WTC11 (cell line): ENCODE measurements around the gene LRTM2. TPM values are rescaled to one million over a fixed set of nuclear protein-coding genes. Genes with fewer than 3 reads are reported as not detected.

Experiments used
- ATAC-seq: fragments of 200-7000 bp; cut with Tn5 transposase; 2 replicates; pipeline ENCODE4 v1.10.0; 2021; ENCODE audit warnings: mild to moderate bottlenecking, moderate library complexity
- CTCF ChIA-PET: fragments of 300-600 bp; sonication (Branson Sonifier 250); formaldehyde crosslinking; loops from one replicate; lab custom pipeline; 2021; ENCODE audit warnings: antibody characterized with exemption; lab: Charles Lee
- POLR2A ChIA-PET: fragments of 350-600 bp; sonication (Branson Sonifier 250); formaldehyde crosslinking; loops from one replicate; lab custom pipeline; 2021; ENCODE audit warnings: antibody characterized with exemption; lab: Charles Lee
- DNase-seq: peaks from one replicate; pipeline ENCODE4 v3.0.0; 2021; ENCODE audit warnings: low spot score
- H3K27ac Mint-ChIP-seq: 2 replicates; pipeline ENCODE4 v1.8.0; 2021; ENCODE audit warnings: mixed read lengths
- H3K27me3 Mint-ChIP-seq: 2 replicates; pipeline ENCODE4 v1.8.0; 2021; ENCODE audit warnings: low read depth, mild to moderate bottlenecking, moderate library complexity, mixed read lengths
- H3K36me3 Mint-ChIP-seq: 2 replicates; pipeline ENCODE4 v1.8.0; 2021; ENCODE audit warnings: mixed read lengths
- H3K4me1 Mint-ChIP-seq: 2 replicates; pipeline ENCODE4 v1.8.0; 2022; ENCODE audit warnings: mixed read lengths
- H3K4me3 Mint-ChIP-seq: 2 replicates; pipeline ENCODE4 v1.8.0; 2021; ENCODE audit warnings: mild to moderate bottlenecking, moderate library complexity, mixed read lengths
- H3K9me3 Mint-ChIP-seq: 2 replicates; pipeline ENCODE4 v1.8.0; 2021; ENCODE audit warnings: mixed read lengths
- CREB1 ChIP-seq: sonication (generic); formaldehyde crosslinking; IDR thresholded peaks from 2 replicates; pipeline ENCODE4 v1.8.0; 2023; ENCODE audit warnings: mild to moderate bottlenecking, missing genetic modification reagents
- ETV6 ChIP-seq: sonication (generic); formaldehyde crosslinking; IDR thresholded peaks from 2 replicates; pipeline ENCODE4 v1.8.1; 2022; ENCODE audit warnings: mild to moderate bottlenecking, missing genetic modification reagents
- FOXP1 ChIP-seq: sonication (generic); formaldehyde crosslinking; IDR thresholded peaks from 2 replicates; pipeline ENCODE4 v1.8.0; 2022; ENCODE audit warnings: missing genetic modification reagents, mild to moderate bottlenecking, moderate library complexity, borderline replicate concordance
- GRHL2 ChIP-seq: fragments of 250-450 bp; sonication (Bioruptor Pico); IDR thresholded peaks from 2 replicates; pipeline ENCODE4 v1.8.0; 2022; ENCODE audit warnings: mild to moderate bottlenecking, moderate library complexity; ENCODE audit not compliant: insufficient replicate concordance, severe bottlenecking
- NFE2L1 ChIP-seq: sonication (generic); formaldehyde crosslinking; IDR thresholded peaks from 2 replicates; pipeline ENCODE4 v1.8.1; 2023; ENCODE audit warnings: missing genetic modification reagents
- NFYB ChIP-seq: sonication (generic); formaldehyde crosslinking; conservative IDR thresholded peaks from 2 replicates; pipeline ENCODE4 v1.8.0; 2022; ENCODE audit warnings: low read depth, missing genetic modification reagents
- NR1H2 ChIP-seq: sonication (generic); formaldehyde crosslinking; IDR thresholded peaks from 2 replicates; pipeline ENCODE4 v1.9.0; 2021; ENCODE audit warnings: mild to moderate bottlenecking, moderate library complexity, missing genetic modification reagents
- NR3C1 ChIP-seq: sonication (generic); formaldehyde crosslinking; conservative IDR thresholded peaks from 2 replicates; pipeline ENCODE4 v1.8.1; 2023; ENCODE audit warnings: low read depth, mild to moderate bottlenecking, missing genetic modification reagents
- PRRX2 ChIP-seq: fragments of 250-450 bp; sonication (Bioruptor Pico); IDR thresholded peaks from 2 replicates; pipeline ENCODE4 v1.8.0; 2021; ENCODE audit warnings: mild to moderate bottlenecking
- SMAD3 ChIP-seq: sonication (generic); formaldehyde crosslinking; IDR thresholded peaks from 2 replicates; pipeline ENCODE4 v1.8.0; 2022; ENCODE audit warnings: missing genetic modification reagents, mild to moderate bottlenecking, borderline replicate concordance
- TEAD1 ChIP-seq: sonication (generic); formaldehyde crosslinking; IDR thresholded peaks from 2 replicates; pipeline ENCODE4 v1.8.0; 2022; ENCODE audit warnings: mild to moderate bottlenecking, missing genetic modification reagents
- ZNF219 ChIP-seq: sonication (generic); formaldehyde crosslinking; IDR thresholded peaks from 2 replicates; pipeline ENCODE4 v1.8.0; 2023; ENCODE audit warnings: missing genetic modification reagents, mild to moderate bottlenecking, borderline replicate concordance
- ZNF317 ChIP-seq: sonication (generic); formaldehyde crosslinking; IDR thresholded peaks from 2 replicates; pipeline ENCODE4 v1.8.1; 2023; ENCODE audit warnings: low read depth, mild to moderate bottlenecking, moderate library complexity, missing genetic modification reagents, borderline replicate concordance
- ZNF671 ChIP-seq: fragments of 250-450 bp; sonication (Bioruptor Pico); IDR thresholded peaks from 2 replicates; pipeline ENCODE4 v1.8.0; 2021; ENCODE audit warnings: mild to moderate bottlenecking
- total RNA-seq: library from RNA; stranded (reverse); gene quantifications from 3 replicates; pipeline ENCODE4 v1.2.3, GENCODE V29; 2021
- TF ChIP-seq, protein P1 (sequence below): sonication (generic); formaldehyde crosslinking; IDR thresholded peaks from 2 replicates; pipeline ENCODE4 v1.8.0; 2022; ENCODE audit warnings: mild to moderate bottlenecking, missing genetic modification reagents
- TF ChIP-seq, protein P2 (sequence below): sonication (generic); formaldehyde crosslinking; IDR thresholded peaks from 2 replicates; pipeline ENCODE4 v1.8.1; 2023; ENCODE audit warnings: mild to moderate bottlenecking, missing genetic modification reagents
- TF ChIP-seq, protein P3 (sequence below): sonication (generic); formaldehyde crosslinking; IDR thresholded peaks from 2 replicates; pipeline ENCODE4 v1.8.0; 2023; ENCODE audit warnings: missing genetic modification reagents, mild to moderate bottlenecking, borderline replicate concordance
- TF ChIP-seq, protein P4 (sequence below): sonication (generic); formaldehyde crosslinking; IDR thresholded peaks from 2 replicates; pipeline ENCODE4 v1.8.1; 2022; ENCODE audit warnings: missing genetic modification reagents, borderline replicate concordance
- TF ChIP-seq, protein P5 (sequence below): sonication (generic); formaldehyde crosslinking; IDR thresholded peaks from 2 replicates; pipeline ENCODE4 v1.8.0; 2023; ENCODE audit warnings: missing genetic modification reagents
- TF ChIP-seq, protein P6 (sequence below): sonication (generic); formaldehyde crosslinking; IDR thresholded peaks from 2 replicates; pipeline ENCODE4 v1.8.0; 2022; ENCODE audit warnings: mild to moderate bottlenecking, missing genetic modification reagents

LRTM2 gene
- total RNA-seq, 1 experiment from 2014 or later: 0.66 TPM

DNA sequence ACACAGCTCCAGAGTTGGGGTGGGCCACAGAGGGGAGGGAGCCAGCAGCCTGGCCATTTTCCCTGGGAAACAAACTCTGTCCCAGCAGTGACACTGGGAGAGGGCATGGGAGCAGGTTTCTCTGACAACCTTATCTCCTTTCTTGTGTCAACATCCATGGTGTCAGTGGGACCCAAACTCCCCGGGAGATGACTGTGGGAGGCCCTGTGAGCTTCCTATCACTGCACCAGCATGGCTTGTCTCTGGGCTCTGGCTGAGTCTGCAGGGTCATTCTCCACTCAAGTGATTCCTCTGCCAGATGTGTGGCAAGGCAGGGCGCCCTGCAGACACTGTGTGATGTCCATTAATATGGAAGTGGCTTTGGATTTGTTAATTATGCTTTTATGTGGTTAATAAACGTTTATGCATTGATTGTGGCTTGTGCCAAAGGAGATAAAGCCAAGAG lies 10.1 kb downstream of the LRTM2 start:
- DNase-seq: no peak
- Mint-ChIP-seq H3K4me3 (no peak overlapping the region), H3K27ac (no peak overlapping the region), H3K9me3 (no peaks in the 10 kb centered on the region), H3K27me3 (peaks cover 8% of the 10 kb centered on the region; the same call in 1 of the 2 replicates), H3K4me1 (peaks cover 6% of the 10 kb centered on the region), H3K36me3 (no peaks in the 10 kb centered on the region)
- POLR2A ChIA-PET: no interaction called here
- CTCF ChIA-PET: interaction anchor here (0.9 to 2.3 kb wide), 9 partner anchors 15 to 196 kb away, joined by 3 to 7 read pairs (median 5); no protein-coding TSS in a partner anchor
- no peak for ATAC-seq
- no peak for TF ChIP-seq NFYB (CRISPR knock-in tag)
- TF ChIP-seq FOXP1 (CRISPR knock-in tag): no peak

DNA sequence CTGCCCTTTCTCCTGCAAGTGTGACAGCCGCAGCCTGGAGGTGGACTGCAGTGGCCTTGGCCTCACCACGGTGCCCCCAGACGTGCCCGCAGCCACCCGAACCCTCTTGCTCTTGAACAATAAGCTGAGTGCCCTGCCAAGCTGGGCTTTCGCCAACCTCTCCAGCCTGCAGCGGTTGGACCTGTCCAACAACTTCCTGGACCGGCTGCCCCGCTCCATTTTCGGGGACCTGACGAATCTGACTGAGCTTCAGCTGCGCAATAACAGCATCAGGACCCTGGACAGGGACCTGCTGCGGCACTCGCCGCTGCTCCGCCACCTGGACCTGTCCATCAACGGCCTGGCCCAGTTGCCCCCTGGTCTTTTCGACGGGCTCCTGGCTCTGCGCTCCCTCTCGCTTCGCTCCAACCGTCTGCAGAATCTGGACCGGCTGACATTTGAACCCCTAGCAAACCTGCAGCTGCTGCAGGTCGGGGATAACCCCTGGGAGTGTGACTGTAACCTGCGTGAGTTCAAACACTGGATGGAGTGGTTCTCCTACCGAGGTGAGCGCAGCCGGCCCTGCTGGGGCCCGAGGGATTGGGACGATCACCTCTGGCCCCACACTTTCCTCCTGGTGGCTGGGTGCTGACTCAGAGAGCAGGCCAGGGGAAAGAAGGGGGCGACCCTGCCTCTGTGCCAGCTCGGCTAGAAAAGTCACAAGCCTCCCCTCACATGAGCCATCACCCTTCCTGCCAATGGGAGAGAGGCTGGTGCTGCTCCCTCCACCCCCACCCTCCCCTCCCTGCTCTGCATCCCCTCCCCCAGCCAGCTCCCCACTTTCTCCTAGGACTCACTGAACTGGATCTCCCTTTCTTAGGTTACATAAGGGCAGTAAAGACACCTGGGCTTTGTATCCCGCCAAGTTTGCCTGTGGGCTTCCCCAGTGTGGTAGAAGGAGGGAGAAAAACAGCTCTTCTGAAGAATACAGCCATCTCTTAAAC lies 10.9 kb downstream of the LRTM2 start:
- peak; percentile 87 for ATAC-seq
- Mint-ChIP-seq H3K4me1 (peaks cover 6% of the 10 kb centered on the region), H3K36me3 (no peaks in the 10 kb centered on the region), H3K4me3 (peak overlapping the region; percentile 55), H3K27me3 (peaks cover 8% of the 10 kb centered on the region; the same call in 1 of the 2 replicates), H3K27ac (no peak overlapping the region), H3K9me3 (no peaks in the 10 kb centered on the region)
- POLR2A ChIA-PET: no interaction called here
- DNase-seq: peak; percentile 85
- CTCF ChIA-PET: interaction anchor here (0.6 to 2.3 kb wide), 10 partner anchors 14 to 197 kb away, joined by 3 to 7 read pairs (median 4); no protein-coding TSS in a partner anchor
- no peak for TF ChIP-seq ZNF219 (CRISPR knock-in tag)
- TF ChIP-seq GRHL2: no peak
- TF ChIP-seq, protein P1, sequence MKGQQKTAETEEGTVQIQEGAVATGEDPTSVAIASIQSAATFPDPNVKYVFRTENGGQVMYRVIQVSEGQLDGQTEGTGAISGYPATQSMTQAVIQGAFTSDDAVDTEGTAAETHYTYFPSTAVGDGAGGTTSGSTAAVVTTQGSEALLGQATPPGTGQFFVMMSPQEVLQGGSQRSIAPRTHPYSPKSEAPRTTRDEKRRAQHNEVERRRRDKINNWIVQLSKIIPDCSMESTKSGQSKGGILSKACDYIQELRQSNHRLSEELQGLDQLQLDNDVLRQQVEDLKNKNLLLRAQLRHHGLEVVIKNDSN (CRISPR knock-in tag): peak; percentile 75; the same call in 1 of the 2 replicates
- TF ChIP-seq, protein P2, sequence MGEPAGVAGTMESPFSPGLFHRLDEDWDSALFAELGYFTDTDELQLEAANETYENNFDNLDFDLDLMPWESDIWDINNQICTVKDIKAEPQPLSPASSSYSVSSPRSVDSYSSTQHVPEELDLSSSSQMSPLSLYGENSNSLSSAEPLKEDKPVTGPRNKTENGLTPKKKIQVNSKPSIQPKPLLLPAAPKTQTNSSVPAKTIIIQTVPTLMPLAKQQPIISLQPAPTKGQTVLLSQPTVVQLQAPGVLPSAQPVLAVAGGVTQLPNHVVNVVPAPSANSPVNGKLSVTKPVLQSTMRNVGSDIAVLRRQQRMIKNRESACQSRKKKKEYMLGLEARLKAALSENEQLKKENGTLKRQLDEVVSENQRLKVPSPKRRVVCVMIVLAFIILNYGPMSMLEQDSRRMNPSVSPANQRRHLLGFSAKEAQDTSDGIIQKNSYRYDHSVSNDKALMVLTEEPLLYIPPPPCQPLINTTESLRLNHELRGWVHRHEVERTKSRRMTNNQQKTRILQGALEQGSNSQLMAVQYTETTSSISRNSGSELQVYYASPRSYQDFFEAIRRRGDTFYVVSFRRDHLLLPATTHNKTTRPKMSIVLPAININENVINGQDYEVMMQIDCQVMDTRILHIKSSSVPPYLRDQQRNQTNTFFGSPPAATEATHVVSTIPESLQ (CRISPR knock-in tag): peak; percentile 63; the same call in 1 of the 2 replicates
- TF ChIP-seq, protein P3, sequence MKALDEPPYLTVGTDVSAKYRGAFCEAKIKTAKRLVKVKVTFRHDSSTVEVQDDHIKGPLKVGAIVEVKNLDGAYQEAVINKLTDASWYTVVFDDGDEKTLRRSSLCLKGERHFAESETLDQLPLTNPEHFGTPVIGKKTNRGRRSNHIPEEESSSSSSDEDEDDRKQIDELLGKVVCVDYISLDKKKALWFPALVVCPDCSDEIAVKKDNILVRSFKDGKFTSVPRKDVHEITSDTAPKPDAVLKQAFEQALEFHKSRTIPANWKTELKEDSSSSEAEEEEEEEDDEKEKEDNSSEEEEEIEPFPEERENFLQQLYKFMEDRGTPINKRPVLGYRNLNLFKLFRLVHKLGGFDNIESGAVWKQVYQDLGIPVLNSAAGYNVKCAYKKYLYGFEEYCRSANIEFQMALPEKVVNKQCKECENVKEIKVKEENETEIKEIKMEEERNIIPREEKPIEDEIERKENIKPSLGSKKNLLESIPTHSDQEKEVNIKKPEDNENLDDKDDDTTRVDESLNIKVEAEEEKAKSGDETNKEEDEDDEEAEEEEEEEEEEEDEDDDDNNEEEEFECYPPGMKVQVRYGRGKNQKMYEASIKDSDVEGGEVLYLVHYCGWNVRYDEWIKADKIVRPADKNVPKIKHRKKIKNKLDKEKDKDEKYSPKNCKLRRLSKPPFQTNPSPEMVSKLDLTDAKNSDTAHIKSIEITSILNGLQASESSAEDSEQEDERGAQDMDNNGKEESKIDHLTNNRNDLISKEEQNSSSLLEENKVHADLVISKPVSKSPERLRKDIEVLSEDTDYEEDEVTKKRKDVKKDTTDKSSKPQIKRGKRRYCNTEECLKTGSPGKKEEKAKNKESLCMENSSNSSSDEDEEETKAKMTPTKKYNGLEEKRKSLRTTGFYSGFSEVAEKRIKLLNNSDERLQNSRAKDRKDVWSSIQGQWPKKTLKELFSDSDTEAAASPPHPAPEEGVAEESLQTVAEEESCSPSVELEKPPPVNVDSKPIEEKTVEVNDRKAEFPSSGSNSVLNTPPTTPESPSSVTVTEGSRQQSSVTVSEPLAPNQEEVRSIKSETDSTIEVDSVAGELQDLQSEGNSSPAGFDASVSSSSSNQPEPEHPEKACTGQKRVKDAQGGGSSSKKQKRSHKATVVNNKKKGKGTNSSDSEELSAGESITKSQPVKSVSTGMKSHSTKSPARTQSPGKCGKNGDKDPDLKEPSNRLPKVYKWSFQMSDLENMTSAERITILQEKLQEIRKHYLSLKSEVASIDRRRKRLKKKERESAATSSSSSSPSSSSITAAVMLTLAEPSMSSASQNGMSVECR (CRISPR knock-in tag): peak; percentile 86
- peak; percentile 56; the same call in 1 of the 2 replicates for TF ChIP-seq CREB1 (CRISPR knock-in tag)
- TF ChIP-seq FOXP1 (CRISPR knock-in tag): peak; percentile 89
- TF ChIP-seq, protein P4, sequence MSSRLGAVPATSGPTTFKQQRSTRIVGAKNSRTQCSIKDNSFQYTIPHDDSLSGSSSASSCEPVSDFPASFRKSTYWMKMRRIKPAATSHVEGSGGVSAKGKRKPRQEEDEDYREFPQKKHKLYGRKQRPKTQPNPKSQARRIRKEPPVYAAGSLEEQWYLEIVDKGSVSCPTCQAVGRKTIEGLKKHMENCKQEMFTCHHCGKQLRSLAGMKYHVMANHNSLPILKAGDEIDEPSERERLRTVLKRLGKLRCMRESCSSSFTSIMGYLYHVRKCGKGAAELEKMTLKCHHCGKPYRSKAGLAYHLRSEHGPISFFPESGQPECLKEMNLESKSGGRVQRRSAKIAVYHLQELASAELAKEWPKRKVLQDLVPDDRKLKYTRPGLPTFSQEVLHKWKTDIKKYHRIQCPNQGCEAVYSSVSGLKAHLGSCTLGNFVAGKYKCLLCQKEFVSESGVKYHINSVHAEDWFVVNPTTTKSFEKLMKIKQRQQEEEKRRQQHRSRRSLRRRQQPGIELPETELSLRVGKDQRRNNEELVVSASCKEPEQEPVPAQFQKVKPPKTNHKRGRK: no peak
- TF ChIP-seq NR1H2 (CRISPR knock-in tag): peak; percentile 65; the same call in 1 of the 2 replicates
- TF ChIP-seq ZNF671 (CRISPR knock-in tag): no peak
- TF ChIP-seq SMAD3 (CRISPR knock-in tag): peak; percentile 96
- 0 out of 2 replicates have a peak, but pooled peaks have one; percentile 30 for TF ChIP-seq ZNF317 (CRISPR knock-in tag)
- 0 out of 2 replicates have a peak, but pooled peaks have one; percentile 51 for TF ChIP-seq NR3C1
- peak; percentile 93 for TF ChIP-seq ETV6 (CRISPR knock-in tag)
- TF ChIP-seq PRRX2 (CRISPR knock-in tag): no peak
- TF ChIP-seq TEAD1: peak; percentile 67; the same call in 1 of the 2 replicates
- TF ChIP-seq, protein P5, sequence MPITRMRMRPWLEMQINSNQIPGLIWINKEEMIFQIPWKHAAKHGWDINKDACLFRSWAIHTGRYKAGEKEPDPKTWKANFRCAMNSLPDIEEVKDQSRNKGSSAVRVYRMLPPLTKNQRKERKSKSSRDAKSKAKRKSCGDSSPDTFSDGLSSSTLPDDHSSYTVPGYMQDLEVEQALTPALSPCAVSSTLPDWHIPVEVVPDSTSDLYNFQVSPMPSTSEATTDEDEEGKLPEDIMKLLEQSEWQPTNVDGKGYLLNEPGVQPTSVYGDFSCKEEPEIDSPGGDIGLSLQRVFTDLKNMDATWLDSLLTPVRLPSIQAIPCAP (CRISPR knock-in tag): peak; percentile 88
- TF ChIP-seq NFE2L1 (CRISPR knock-in tag): no peak
- TF ChIP-seq, protein P6, sequence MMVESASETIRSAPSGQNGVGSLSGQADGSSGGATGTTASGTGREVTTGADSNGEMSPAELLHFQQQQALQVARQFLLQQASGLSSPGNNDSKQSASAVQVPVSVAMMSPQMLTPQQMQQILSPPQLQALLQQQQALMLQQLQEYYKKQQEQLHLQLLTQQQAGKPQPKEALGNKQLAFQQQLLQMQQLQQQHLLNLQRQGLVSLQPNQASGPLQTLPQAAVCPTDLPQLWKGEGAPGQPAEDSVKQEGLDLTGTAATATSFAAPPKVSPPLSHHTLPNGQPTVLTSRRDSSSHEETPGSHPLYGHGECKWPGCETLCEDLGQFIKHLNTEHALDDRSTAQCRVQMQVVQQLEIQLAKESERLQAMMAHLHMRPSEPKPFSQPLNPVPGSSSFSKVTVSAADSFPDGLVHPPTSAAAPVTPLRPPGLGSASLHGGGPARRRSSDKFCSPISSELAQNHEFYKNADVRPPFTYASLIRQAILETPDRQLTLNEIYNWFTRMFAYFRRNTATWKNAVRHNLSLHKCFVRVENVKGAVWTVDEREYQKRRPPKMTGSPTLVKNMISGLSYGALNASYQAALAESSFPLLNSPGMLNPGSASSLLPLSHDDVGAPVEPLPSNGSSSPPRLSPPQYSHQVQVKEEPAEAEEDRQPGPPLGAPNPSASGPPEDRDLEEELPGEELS: peak; percentile 95
